Measurements from ENCODE around the gene YEATS2.

The YEATS2 gene

GRCh38 chr3:183815951-183816475, 118.4 kb downstream of the YEATS2 start:
- DNase-seq: no peak

GRCh38 chr3:183816681-183817510, 119.3 kb downstream of the YEATS2 start:
- no peak for DNase-seq

DNA sequence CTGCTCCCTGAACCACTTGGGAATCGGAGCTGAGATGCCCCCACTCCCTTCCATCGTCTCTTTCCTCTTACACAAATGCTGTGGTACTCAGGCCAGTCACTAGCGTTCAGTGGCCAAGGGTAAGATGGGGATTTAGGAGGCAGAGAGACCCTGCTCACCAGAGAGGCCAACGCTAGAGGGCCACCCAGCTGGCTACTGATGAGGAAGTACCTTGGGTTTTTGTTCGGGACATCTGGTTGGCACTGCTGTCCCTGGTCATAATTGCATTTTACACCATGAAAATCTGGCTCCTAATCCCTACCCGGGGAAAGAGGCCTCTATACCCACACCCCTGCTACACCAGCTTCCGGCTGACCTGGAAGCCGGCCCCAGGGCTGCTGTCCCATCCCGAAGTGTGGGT, 120.0 kb downstream of the YEATS2 start:
- no peak for DNase-seq

- DNase-seq: no peak
Measured at GRCh38 chr3:183818041-183818620, 120.5 kb downstream of the YEATS2 start.

DNA sequence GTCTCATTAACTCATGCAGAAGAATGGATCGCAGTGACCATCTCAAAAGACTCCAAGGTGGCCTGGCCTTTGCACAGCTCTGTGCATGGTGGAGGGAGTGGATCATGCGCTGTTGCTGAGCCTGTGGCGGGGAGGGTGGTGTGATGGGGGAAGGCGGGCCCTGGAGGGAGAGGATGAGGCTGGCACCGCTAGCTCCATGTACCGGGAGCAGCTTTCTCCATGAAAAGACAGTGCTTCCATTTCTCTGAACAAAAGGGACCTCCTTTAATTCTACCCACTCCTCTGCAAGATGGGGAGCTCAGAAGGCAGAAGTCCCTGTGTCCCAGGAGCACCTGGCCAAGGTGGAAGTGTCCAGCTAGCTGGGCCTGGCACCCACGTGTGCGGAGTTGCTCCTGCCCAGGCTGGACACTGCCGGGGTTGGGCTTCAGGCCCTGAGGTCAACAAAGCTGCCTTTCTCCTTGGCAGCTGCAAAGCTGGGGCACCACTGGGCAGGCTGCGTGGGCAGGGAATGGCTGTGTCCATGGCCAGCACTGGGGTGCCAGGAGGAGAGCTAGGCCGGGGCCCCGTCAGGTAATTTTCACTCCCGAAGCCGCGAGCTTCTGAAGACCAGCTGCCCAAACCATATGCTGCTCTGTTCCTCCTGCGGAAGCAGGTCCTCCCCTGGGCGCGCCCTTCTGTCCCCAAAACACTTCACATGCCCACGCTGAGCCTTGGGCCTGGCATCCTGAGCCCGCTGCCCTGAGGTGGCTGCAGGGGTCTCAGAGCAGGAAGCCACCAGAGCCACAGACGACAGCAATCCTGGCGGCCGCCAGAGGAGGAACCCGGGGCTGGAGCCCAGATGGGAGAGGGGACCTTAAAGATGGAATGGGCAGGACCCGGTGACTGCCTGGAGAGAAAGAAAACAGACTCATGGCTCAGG, 121.4 kb downstream of the YEATS2 start:
- DNase-seq: no peak

- no peak for DNase-seq
Measured at GRCh38 chr3:183819831-183820230, 122.2 kb downstream of the YEATS2 start.

DNA sequence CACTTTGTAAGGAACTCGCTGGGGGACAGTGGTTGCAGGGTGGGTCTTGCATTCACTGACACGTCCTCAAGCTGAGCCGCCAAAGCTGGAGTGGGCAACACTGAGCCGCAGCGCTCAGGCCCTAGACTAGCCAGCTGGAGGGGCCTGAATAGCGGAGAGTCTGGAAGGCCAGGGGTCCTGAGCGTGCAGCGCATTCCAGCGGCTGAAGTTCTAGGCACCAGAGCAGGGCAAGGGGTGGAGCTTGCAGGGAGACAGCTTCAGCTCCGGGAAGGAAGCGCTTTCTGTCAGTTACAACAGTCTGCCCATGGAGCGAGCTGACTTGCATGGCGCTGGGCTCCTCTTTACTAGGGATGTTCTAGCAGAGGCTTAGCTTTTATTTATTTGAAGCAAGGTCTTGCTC, 125.0 kb downstream of the YEATS2 start:
- DNase-seq: no peak

DNA sequence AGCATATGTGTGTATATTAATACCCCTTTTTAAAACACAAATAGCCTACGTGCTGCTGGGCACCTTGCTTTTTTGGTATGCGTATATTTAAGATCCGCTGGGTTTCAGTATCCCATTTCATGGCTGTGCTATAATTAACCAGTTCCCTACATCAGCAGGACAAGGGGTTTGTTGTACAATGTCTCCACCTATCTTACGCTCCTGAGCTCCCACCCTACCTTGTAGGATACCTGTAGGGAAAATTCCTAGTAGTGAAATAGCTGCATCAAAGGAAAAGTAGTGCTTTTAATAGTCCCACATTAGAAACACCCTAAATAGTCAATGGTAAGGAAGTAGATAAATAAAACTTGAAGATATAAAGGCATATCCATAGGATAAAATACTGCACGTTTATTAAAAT, 126.4 kb downstream of the YEATS2 start:
- DNase-seq: no peak

- no peak for DNase-seq
Measured at GRCh38 chr3:183824761-183825455, 127.3 kb downstream of the YEATS2 start.

GRCh38 chr3:183825456-183826161, 128.0 kb downstream of the YEATS2 start, which contains the start of gene MAP6D1:
Gene MAP6D1, minus strand, starts transcription at chr3:183825577. Its CDS starts 30 bp downstream, at chr3:183825547.
- DNase-seq: peak; percentile 58

- DNase-seq: no peak
Measured at GRCh38 chr3:183826448-183827250, 129.1 kb downstream of the YEATS2 start.

DNA sequence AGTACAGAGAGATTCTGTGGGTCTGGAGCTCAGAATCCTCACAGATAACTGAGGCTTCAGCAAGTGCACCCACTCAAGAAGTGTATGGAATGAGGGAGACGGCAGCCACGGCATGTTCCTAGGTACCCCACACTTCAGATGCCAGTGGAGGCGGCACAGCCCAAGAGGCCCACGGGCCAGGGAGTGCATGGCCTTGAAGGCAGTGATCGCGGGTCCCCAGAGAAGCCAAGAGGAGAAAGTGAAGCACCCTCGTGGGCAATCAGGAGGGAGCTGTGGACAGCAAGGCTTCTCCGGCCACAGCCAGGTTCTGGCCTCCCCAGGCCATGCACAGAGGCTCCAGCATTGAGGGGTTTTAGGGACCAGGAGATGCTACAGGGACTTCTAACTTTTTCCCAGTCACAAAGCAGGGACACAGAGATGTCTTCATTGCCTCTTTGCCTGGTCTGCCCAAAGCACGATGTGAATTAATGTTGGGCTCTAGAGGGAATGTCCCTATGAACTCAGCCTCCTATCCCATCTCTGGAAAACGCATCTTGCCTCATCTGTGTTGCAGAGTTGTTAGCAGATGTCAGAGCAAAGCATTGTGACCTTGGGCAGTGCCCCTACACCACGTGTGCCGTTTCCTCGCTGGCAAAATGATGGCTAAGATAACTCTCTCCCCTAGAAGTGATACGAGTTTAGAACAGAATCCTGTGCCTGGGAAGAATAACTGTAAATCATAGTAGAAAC, 130.4 kb downstream of the YEATS2 start:
- no peak for DNase-seq

- no peak for DNase-seq
Measured at GRCh38 chr3:183828538-183828870, 130.9 kb downstream of the YEATS2 start.

GRCh38 chr3:183829466-183829865, 131.9 kb downstream of the YEATS2 start:
- no peak for DNase-seq

DNA sequence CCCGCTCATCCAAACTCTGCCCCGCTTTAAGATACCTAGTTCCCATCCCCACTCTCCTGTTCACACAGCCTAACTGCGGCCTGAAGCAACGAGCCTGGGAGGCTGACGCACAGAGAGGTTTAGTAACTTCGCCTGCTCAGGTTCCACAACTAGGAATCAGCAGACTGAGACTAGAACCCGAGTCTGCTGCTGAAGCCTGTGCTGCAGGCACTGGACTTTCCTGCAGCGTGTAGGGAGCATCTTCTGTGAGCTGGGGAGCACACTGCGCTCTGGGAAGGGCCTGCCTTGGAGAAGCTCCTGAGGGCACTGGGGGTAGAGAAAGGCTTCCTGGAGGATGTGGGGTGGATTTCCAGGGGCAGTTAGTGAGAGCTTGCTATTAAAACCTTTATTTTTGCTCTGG, 132.6 kb downstream of the YEATS2 start:
- DNase-seq: no peak

GRCh38 chr3:183833516-183833915, 135.9 kb downstream of the YEATS2 start:
- DNase-seq: no peak

- no peak for DNase-seq
Measured at GRCh38 chr3:183837390-183837789, 139.8 kb downstream of the YEATS2 start.

DNA sequence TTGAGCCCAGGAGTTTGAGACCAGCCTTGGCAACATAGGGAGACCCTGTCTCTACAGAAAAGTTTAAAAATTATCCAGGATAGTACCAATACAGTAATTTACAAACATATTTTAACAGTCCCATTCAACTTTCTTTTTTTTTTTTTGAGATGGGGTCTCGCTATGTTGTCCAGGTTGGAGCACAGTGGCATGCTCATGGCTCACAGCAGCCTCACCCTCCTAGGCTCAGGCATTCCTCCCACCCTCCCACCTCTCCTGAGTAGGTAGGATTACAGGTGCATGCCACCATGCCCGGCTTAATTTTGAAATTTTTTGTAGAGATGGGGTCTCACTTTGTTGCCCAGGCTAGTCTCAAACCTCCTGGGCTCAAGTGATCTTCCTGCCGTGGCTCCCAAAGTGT, 140.3 kb downstream of the YEATS2 start:
- DNase-seq: no peak

- no peak for DNase-seq
Measured at GRCh38 chr3:183839751-183840150, 142.2 kb downstream of the YEATS2 start.

DNA sequence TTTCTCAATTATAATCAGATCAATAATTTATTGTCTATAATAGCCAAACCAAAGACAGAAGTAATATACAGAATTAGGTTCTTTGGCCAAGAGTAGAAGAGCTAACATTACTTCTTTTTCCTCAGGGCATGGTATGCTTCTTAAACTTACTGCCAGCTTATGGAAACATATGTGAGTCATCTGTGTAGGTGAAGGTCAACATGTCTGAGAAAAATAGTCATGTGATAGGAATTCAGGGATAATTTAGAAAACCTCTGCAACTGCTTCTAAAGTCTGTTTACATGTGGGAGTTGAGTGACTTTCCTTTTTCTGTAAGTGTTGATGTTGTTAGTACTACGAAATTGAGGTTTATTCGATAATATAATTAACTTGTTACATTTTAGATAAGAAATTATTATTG, 147.0 kb downstream of the YEATS2 start:
- peak; percentile 85 for DNase-seq

Measured in fibroblast of upper back skin (primary cell).